Fibroblast of lung (primary cell): Measurements from ENCODE around the gene MBLAC1. TPM values are rescaled to one million over a fixed set of nuclear protein-coding genes. Genes with fewer than 3 reads are reported as not detected.

Source experiments
- DNase-seq, 2 donors: peaks; one replicate each; pipeline versions ENCODE4 v3.0.0 to v3.0.0-alpha.2; 2010; ENCODE audit warnings: low read depth in 2 of 2
- H2AFZ ChIP-seq: 2 replicates; pipeline ENCODE4 v1.5.1; 2012; ENCODE audit warnings: low read length, control low read depth, inconsistent platforms
- H3K27ac ChIP-seq: 2 replicates; pipeline ENCODE4 v1.5.1; 2011; ENCODE audit warnings: low read length, control low read depth; ENCODE audit not compliant: insufficient read depth
- H3K27me3 ChIP-seq: 2 replicates; pipeline ENCODE4 v1.5.1; 2011; ENCODE audit warnings: mild to moderate bottlenecking, low read length; ENCODE audit not compliant: control insufficient read depth, insufficient read depth
- H3K36me3 ChIP-seq: 2 replicates; pipeline ENCODE4 v1.5.1; 2011; ENCODE audit warnings: low read length; ENCODE audit not compliant: control insufficient read depth, insufficient read depth
- H3K4me1 ChIP-seq: 2 replicates; pipeline ENCODE4 v1.5.1; 2011; ENCODE audit warnings: low read length; ENCODE audit not compliant: control insufficient read depth, insufficient read depth; ENCODE audit errors: extremely low read depth
- H3K4me2 ChIP-seq: 2 replicates; pipeline ENCODE4 v1.5.1; 2011; ENCODE audit warnings: low read length, control low read depth; ENCODE audit not compliant: insufficient read depth; ENCODE audit errors: extremely low read depth
- H3K4me3 ChIP-seq, 4 experiments: fragments of 200-600 bp in 1 of 4; sonication (generic) in 1 of 4; replicated peaks in 1 of 4; 2 replicates each; pipeline ENCODE4 v1.5.1; 2011 to 2016; ENCODE audit warnings: low read length in 4 of 4, low read depth in 3 of 4, mild to moderate bottlenecking in 3 of 4, control low read depth in 2 of 4, inconsistent platforms in 1 of 4, mixed read lengths in 1 of 4; ENCODE audit not compliant: insufficient read depth in 1 of 4; ENCODE audit errors: control extremely low read depth in 1 of 4
- H3K79me2 ChIP-seq: 2 replicates; pipeline ENCODE4 v1.5.1; 2012; ENCODE audit warnings: mild to moderate bottlenecking, low read length, inconsistent platforms; ENCODE audit not compliant: control insufficient read depth, insufficient read depth
- H3K9ac ChIP-seq: 2 replicates; pipeline ENCODE4 v1.5.1; 2011; ENCODE audit warnings: mild to moderate bottlenecking, low read length, control low read depth; ENCODE audit not compliant: insufficient read depth
- H3K9me3 ChIP-seq: 2 replicates; pipeline ENCODE4 v1.5.1; 2012; ENCODE audit warnings: low read depth, low read length; ENCODE audit not compliant: control insufficient read depth, insufficient read depth
- H4K20me1 ChIP-seq: 2 replicates; pipeline ENCODE4 v1.5.1; 2011; ENCODE audit warnings: low read length; ENCODE audit not compliant: control insufficient read depth, insufficient read depth; ENCODE audit errors: extremely low read depth
- EZH2 ChIP-seq: IDR thresholded peaks from 2 replicates; pipeline ENCODE4 v1.5.1; 2012; ENCODE audit warnings: low read length, control low read depth, mild to moderate bottlenecking; ENCODE audit errors: missing control alignments
- polyA plus RNA-seq, 2 donors: library from polyadenylated mRNA; depleted of rRNA in 1 of 2; stranded (reverse) in 1 of 2; unstranded in 1 of 2; fragments of >200 nt; gene quantifications; 2 replicates each; pipeline ENCODE4 v1.2.1, GENCODE V29; 2011 to 2012; ENCODE audit warnings: missing spikeins in 1 of 2
- total RNA-seq: library from RNA; depleted of rRNA; stranded (reverse); fragments of >200 nt; gene quantifications from 2 replicates; pipeline ENCODE4 v1.2.1, GENCODE V29; 2014
- TF ChIP-seq, protein P1 (sequence below), 2 donors: IDR thresholded peaks in 1 of 2; conservative IDR thresholded peaks in 1 of 2; 1 replicate in 1 of 2; 2 replicates in 1 of 2; pipeline ENCODE4 v1.5.1; 2011 to 2012; ENCODE audit warnings: low read length in 2 of 2, control low read depth in 1 of 2, inconsistent platforms in 1 of 2, low read depth in 1 of 2, mild to moderate bottlenecking in 1 of 2

The MBLAC1 gene
- total and polyA plus RNA-seq, 2 donors (not counting 1 experiment from before 2014, with no cell fraction given): 0.75 to 2.5 TPM

DNA sequence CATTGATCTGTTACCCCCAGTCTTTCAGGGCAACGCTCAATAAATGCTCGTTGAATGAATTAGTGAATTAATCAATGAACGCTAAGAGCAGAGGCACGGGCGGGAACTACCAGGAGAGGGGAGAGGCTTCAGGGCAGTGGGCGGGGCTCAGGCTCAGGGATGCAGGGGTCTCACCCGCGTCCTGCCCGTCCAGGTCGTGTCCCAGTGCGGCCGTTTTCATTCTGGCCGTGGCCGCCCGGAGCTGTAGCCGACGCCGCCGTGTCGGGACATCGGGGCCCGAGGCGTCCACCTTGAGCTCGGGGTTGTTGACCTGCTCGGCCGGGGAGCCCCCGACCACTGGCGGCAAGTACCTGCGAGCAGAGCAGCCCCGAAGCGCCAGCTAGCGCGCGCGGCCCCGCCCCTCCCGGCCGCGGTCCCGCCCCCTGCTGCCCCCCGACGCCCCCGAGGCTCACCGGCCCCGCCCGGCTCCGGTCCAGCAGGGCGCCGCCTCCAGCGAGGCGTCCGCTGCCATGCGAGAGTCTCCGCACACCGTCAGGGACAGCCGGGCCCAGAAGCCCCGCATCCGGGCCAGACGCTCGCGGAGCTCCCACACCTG lies 44.4 kb downstream of the MBLAC1 start:
- H3K4me2 ChIP-seq: no peak overlapping the region
- no peaks in the 10 kb centered on the region for H4K20me1 ChIP-seq
- no peaks in the 10 kb centered on the region for H3K36me3 ChIP-seq
- H3K27me3 ChIP-seq: no peaks in the 10 kb centered on the region
- H3K9me3 ChIP-seq: no peaks in the 10 kb centered on the region
- peaks cover 4% of the 10 kb centered on the region for H3K4me1 ChIP-seq
- H3K79me2 ChIP-seq: no peaks in the 10 kb centered on the region
- H3K9ac ChIP-seq: no peak overlapping the region
- no peak for DNase-seq
- H3K27ac ChIP-seq: no peak overlapping the region
- no peak overlapping the region for H2AFZ ChIP-seq
- H3K4me3 ChIP-seq: no peak overlapping the region
- TF ChIP-seq, protein P1, sequence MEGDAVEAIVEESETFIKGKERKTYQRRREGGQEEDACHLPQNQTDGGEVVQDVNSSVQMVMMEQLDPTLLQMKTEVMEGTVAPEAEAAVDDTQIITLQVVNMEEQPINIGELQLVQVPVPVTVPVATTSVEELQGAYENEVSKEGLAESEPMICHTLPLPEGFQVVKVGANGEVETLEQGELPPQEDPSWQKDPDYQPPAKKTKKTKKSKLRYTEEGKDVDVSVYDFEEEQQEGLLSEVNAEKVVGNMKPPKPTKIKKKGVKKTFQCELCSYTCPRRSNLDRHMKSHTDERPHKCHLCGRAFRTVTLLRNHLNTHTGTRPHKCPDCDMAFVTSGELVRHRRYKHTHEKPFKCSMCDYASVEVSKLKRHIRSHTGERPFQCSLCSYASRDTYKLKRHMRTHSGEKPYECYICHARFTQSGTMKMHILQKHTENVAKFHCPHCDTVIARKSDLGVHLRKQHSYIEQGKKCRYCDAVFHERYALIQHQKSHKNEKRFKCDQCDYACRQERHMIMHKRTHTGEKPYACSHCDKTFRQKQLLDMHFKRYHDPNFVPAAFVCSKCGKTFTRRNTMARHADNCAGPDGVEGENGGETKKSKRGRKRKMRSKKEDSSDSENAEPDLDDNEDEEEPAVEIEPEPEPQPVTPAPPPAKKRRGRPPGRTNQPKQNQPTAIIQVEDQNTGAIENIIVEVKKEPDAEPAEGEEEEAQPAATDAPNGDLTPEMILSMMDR (conservative IDR thresholded peaks at IDR 0.05 in 1 of 2, IDR thresholded peaks at IDR 0.05 in 1 of 2; ENCODE audit: low read depth in 1 of 2, low read length in 2 of 2): no peak
- no peak for TF ChIP-seq EZH2

DNA sequence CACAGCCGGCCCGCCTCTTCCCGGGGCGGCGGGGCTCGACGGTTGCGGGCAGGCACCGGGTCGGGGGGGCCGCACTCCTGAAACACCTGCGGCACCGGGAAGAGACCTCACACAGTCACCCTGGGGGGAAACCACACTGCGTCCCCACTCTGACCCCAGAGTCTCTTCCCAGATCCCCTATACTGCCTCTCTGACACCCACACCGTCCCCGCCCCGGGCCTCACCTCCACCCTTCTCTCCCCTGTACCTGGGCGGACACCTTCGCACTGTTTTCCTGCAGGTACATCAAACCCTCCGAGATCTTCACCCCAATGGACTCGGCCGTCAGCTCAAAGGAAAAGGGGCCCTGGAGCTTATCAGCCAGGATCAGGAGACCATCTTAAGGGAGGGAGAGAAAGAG lies 45.1 kb downstream of the MBLAC1 start:
- Histone ChIP-seq H4K20me1 (no peaks in the 10 kb centered on the region), H3K4me1 (peaks cover 4% of the 10 kb centered on the region), H3K36me3 (no peaks in the 10 kb centered on the region), H3K79me2 (no peaks in the 10 kb centered on the region), H3K4me3 (no peak overlapping the region), H3K9ac (no peak overlapping the region), H3K4me2 (no peak overlapping the region), H3K9me3 (no peaks in the 10 kb centered on the region), H3K27ac (no peak overlapping the region), H3K27me3 (no peaks in the 10 kb centered on the region), H2AFZ (no peak overlapping the region)
- no peak for TF ChIP-seq EZH2
- TF ChIP-seq, protein P1 (conservative IDR thresholded peaks at IDR 0.05 in 1 of 2, IDR thresholded peaks at IDR 0.05 in 1 of 2; ENCODE audit: low read depth in 1 of 2, low read length in 2 of 2): no peak
- DNase-seq: no peak

DNA sequence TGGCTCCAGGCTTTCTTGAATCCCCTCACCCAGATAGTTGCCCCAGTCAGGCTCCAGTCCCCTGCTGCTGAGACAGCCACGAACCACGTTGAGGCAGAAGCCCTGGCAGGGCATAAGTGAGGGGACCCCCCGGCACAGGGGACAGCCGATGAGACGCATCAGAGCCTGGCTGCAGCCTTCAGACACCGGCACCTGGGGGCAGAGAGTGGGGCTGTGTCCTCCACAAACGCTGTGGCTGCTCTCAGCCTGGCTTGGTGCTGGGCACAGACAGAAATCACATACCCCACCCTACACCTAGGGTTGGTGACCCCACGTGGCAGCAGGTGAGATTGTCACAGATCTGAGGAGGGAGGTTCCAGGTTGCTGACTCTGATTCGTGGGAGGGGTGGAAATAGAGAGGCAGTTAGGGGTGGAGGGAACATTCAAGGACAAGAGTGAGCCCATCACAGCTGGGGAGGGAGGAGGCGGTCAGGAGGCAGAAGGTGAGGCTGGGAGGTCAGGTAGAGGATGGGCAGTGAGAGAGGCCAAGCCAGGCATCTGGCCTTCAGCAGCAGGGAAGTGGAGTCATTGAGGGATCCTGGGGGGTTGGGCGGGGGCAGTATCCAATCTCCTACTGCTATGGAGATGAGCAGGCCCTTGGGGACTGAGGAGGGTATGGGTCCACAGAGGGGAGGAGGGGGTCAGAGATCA lies 47.2 kb downstream of the MBLAC1 start:
- Histone ChIP-seq H4K20me1 (no peaks in the 10 kb centered on the region), H3K9ac (no peak overlapping the region), H3K27ac (no peak overlapping the region), H3K27me3 (no peaks in the 10 kb centered on the region), H3K9me3 (no peaks in the 10 kb centered on the region), H3K79me2 (no peaks in the 10 kb centered on the region), H3K4me3 (no peak overlapping the region), H2AFZ (no peak overlapping the region), H3K36me3 (no peaks in the 10 kb centered on the region), H3K4me2 (no peak overlapping the region), H3K4me1 (no peaks in the 10 kb centered on the region)
- no peak for DNase-seq
- no peak for TF ChIP-seq EZH2
- TF ChIP-seq, protein P1 (conservative IDR thresholded peaks at IDR 0.05 in 1 of 2, IDR thresholded peaks at IDR 0.05 in 1 of 2; ENCODE audit: low read depth in 1 of 2, low read length in 2 of 2): no peak
